ENCODE data around the gene KLF15.

KLF15 gene

GRCh38 chr3:126360046-126360713 lies 3.0 kb upstream of the KLF15 start:
- no peak for DNase-seq (ENCODE audit: low spot score)

DNA sequence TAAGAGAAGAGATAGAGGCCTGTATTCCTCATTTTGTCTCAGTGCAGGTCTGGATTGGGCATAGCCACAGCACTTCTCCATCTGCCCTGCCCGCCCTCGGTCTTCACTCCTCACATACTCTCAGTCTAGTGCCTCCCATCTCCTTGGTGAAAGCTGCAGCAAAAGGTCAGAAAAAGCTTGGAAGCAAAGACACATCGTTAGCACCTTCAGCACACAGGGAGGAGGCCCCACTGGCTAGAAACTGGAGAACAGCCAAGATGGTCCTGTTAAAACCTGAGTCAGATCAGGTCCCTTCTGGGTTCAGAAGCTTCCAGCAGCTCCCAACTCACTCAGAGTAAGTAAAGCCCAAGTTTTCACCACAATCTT lies 1.6 kb upstream of the KLF15 start:
- DNase-seq (ENCODE audit: low spot score) = no peak

DNA sequence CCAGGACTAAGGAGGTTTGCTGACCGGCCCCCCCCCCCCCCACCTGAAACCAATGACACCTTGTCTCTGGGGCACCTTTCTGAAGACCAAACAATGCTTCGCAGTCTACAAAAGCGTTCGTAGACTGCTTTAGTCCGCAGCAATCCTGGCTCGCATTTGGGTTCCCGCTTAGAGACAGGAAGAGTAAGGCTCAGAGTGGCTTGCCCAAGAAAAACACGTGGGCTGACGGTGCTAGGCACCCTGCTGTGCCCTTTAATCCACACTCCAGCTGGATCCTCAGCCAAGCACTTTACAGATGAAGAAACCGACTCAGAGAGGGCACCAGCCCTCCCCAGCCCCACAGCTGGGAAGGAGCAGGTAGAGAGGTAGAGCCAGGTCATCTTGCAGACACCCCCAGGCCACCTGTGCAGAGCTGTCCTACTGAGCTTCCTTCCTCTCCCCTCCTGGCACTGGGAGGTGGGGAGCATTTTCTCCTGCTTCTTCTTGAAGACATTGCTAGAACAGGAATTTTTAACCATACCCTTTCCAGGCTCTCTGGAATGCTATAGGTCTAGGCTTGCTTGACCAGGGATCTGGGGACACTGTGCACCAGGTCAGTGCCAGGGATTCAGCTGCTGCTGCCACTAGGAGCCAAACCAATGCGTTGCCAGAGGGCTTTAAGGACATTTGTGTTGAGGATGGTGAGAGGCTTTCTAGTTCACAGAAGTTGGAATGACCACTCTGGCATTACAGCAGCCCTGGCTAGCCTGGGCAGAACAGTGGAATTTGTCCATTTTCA lies 1.0 kb upstream of the KLF15 start:
- peak; percentile 43 for DNase-seq (ENCODE audit: low spot score)

DNA sequence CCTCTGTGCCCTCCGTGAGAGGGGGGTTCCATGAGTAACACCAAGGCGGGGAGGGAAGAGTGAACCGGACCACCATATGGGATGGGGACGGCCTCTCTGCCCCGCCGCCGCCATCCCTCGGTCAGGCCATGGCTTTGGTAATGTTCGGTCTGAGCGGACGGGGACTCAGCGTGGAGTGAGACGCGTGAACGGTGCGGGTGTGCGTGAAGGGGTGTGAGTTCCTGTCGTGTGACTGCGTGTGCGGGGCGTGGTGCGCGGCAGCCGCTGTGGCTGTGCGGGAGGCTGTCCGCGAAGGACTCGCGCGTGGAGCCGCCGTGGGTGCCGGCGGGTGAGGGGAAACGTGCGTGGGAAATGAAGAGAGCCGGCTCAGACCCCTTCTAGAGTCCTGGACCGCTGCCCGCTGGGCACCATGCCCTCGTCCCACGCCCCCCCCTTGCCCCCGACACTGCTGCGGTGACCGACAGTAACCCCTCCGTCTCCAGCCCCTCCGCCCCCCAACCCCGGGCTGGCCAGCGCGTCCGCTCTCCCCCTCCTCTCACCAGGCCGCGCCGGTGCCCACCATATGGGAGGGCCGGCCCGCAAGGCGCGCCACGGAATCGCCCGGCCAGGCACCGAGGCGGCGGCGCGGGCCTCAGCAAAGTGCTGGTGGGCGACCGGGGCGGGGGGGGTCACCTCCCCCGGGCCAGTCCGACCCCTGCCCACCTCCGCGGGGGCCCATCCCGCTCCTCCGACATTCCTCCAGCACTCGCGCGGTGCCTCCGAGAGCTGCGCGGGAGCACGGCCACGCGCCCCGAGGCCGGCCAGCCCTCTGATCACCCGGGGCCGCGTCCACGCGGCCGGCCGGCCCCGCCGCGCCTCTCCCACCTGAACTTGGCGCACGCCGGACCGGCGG lies 589 bp downstream of the KLF15 start:
- peak; percentile 67 for DNase-seq (ENCODE audit: low spot score)

DNA sequence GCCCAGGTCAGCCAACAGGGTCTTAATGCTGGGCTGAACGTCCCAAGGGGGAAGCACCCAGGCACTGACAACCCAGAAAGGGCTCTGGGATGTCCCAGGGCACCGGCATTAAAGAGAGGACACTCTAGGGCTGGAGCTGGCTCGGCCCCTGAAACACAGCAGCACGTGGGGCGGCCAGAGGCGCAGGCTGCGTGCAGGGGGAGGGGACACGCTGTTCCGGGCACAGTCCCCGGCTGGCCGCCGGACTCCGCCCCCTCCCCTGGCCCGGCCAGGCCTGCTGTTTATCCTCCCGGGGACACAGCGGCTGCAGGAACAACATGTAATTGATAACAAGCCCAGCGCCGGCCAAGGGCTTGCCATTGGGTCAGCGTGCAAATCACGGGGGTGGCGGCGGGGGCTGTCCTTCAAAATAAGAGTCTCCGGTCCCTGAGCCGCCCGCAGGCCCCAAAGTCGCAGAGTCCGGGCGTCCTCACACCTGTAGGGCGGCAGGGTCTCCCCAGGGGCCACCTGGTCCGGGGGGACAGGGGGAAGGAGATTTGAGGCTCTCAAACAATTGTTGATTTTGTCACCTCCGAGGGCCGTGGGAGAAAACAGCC lies 1.3 kb downstream of the KLF15 start:
- DNase-seq (ENCODE audit: low spot score) = peak; percentile 97

DNA sequence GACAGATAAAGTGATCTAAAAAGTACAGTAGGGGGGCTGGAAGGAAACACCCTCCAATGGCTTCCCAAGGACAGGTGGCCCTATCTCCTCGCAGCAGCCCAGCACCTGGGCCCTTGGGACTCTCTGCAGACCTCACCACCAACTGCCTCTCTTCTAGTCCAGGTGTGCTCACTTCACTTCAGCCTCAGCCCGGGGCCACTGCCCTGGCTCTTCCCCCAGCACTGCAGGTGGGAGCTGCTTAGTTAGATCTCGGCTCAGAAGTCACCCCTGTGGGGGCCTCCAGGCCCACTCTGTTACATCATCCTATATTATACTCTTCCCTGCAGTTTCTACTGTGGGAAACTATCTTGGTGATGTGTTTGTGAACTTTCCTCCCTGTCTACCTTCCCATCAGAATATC lies 2.0 kb downstream of the KLF15 start:
- DNase-seq (ENCODE audit: low spot score) = no peak

- no peak for DNase-seq (ENCODE audit: low spot score)
Observed at GRCh38 chr3:126354776-126355175, 2.4 kb downstream of the KLF15 start.

- DNase-seq (ENCODE audit: low spot score) = no peak
Observed at GRCh38 chr3:126353694-126354321, 3.4 kb downstream of the KLF15 start.

- DNase-seq (ENCODE audit: low spot score) = no peak
Observed at GRCh38 chr3:126352476-126353454, 4.4 kb downstream of the KLF15 start.

GRCh38 chr3:126351771-126352475 lies 5.3 kb downstream of the KLF15 start:
- no peak for DNase-seq (ENCODE audit: low spot score)

DNA sequence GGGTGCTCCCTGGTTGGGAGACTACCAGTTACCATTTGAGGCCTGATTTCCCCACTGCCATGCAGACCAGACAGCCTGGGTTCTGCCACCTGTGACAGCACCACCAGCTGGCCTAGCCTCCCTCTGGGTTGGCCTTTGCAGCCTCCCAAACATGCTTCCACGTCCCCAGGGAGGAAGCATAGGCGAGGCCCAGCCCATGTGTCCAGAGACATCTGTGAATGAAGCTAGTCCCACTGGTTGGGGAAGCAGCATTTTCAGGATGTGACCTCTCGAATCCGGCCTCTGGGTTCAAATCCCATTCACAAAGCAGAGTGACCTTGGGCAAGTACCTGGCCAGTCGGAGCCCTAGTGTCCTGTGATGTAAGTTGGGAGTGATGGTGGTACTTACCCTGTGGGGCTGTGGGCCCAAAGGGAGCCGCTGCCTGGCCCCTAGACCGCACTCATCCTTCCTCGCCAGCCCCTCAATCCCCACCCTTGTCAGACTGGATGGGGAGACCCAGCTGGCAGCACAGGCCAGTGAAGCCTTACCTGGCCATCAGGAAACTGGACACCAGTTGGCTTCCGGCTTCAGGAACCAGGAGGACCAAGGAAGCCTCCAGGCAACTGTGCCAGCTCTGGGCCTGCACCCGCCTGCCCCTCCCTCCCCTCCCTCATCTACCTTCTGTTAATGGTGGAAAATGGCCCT lies 6.0 kb downstream of the KLF15 start:
- no peak for DNase-seq (ENCODE audit: low spot score)

GRCh38 chr3:126350502-126351085 lies 6.6 kb downstream of the KLF15 start:
- no peak for DNase-seq (ENCODE audit: low spot score)

- DNase-seq (ENCODE audit: low spot score) = no peak
Observed at GRCh38 chr3:126349611-126350501, 7.4 kb downstream of the KLF15 start.

DNA sequence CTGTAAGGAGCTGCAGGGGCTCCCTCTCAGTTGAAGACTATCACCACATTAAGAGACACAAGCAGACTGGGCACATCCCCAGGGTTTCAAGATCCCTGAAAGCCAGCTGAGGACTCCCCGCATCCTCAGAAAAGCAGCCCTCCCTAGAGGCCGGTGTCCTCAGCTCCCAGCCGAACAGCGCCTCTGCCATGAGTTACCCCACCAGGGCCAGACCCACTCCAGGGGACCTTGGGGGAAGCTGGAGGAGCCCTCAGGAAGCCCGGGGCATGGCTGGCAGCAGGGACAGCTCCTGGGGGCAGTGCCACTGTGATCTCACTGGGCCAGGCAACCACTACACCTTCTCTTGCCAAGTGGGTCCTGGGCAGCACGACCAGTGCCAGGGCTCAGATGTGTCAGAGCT lies 8.1 kb downstream of the KLF15 start:
- no peak for DNase-seq (ENCODE audit: low spot score)

DNA sequence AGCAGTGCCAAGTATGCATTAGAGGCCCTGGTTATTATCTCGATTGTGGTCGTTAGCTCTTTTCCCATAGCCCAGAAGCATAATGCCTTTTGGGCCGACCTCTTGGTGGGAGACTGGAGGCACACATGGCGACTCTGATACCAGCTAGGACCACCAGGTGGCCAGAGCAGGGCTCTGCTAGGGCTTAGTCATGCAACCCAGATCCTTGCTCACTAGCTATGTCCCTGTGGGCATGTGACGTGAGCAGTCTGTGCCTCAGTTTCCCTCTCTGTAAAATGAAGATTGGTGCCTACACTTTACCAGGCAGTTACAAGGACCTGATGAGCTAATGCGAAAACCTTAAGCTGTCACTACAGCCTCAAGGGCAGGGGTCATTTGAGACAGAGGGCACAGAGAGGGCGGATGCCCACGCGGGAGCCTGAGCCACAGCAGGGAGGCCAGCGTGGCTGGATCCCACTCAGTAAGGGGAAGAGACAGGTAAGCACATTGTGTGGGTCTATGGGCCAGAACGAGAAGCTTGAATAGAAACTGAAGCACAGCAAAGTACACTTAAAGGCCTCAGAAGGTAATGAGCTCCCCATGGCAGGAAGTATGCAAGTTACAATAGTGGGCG lies 8.8 kb downstream of the KLF15 start:
- DNase-seq (ENCODE audit: low spot score) = no peak

DNA sequence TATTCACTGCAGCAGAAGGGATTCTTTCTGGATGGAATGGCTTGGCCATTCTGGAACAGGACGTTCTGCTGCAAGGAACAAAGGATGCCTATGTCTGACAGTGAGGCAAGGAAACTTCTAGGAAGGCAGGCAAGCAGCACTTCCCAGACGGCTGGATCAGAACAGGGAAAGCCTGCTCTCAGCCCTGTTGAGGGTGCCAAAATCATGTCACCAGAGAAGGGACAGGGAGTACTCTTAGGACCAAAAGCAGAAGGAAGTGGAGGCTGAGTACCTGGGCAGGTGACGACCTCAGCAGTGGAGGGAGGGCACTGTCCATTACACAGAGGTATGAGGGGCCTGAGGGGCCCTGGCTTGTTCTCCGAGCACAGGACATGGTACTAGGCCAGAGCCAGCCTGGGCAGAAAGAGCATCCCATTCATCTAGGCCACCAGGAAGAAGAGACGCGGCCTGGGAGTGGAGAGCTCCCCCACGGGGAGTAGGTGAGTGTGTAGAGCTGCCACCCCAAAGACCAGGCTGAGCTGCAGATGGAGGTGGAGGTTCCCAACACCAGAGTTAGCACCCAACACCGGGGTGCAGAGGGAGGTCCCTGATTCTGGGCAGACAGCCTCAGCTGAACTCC lies 9.6 kb downstream of the KLF15 start:
- DNase-seq (ENCODE audit: low spot score) = no peak

DNA sequence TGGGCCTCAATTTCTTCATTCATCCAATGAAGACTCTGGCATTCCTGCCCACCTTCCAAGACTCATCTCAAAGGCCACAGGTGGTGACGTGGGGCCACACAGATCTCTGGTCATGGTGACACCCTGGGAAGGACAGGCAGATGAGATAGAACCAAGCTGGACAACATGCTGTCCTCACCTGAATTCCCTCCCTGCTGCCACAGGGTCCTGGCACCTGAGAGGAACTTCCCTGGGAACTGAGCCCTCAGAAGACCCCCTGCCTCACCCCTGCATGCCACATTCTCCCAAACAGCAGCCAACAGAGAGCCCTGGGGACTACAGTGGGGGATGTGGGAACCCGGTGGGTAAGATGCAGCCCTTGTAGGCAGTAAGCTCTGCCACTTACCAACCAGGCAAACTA lies 10.7 kb downstream of the KLF15 start:
- DNase-seq (ENCODE audit: low spot score) = no peak
